ENCODE results near the gene NF1.

NF1 gene

DNA sequence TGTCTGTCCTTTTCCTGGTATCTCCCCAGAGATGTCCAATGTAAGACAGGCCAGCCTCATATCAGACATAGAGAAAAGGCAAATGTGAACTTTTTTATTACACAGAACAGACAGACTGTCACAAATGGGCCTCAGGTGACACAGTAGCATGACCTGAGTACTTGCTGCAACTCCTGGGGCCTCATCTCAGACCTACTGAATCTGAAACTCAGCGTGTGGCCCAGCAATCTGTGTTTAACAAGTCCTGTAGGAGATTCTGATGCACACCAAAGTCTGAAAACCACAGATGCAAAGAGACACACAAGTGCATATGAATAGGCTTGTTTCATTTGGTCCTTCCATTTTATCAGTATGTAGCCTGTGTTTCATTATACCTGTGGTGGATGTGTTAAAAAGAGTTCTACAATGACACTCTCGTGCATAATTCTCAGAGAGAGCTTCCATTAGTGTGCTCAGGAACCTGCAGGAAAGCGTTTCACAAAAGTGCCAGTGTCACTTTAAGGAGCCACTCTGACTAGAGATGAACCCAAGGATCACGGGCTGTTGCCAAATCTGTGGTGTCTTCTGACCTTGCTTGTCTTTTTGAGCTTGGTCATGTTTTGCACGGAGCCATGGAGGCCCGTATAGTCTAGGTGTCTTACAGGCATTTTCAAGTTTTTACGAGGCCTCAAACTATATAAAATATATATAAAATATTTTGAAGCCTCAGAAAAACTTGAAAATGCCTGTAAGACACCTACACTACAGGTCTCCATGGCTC, 33.8 kb upstream of the NF1 start:
- Histone ChIP-seq H3K27me3 (replicated peaks; ENCODE audit: control insufficient read depth, insufficient read depth, low read length, poor library complexity, severe bottlenecking) (no peaks in the 10 kb centered on the region), H3K4me3 (ENCODE audit: insufficient read depth, low read depth, low read length, poor library complexity, severe bottlenecking) (no peak overlapping the region), H3K4me1 (ENCODE audit: control insufficient read depth, insufficient read depth, low read length, poor library complexity, severe bottlenecking) (no peaks in the 10 kb centered on the region), H3K36me3 (ENCODE audit: control insufficient read depth, insufficient read depth, low read length) (no peaks in the 10 kb centered on the region), H3K9me3 (ENCODE audit: control insufficient read depth, low read length) (no peaks in the 10 kb centered on the region), H3K27ac (ENCODE audit: insufficient read depth, low read length, poor library complexity, severe bottlenecking) (no peak overlapping the region)
- no peak for DNase-seq

GRCh38 chr17:31061678-31062077, 33.1 kb upstream of the NF1 start:
- DNase-seq = no peak
- H3K27ac ChIP-seq (ENCODE audit: insufficient read depth, low read length, poor library complexity, severe bottlenecking) = no peak overlapping the region
- H3K27me3 ChIP-seq (replicated peaks; ENCODE audit: control insufficient read depth, insufficient read depth, low read length, poor library complexity, severe bottlenecking) = no peaks in the 10 kb centered on the region
- H3K36me3 ChIP-seq (ENCODE audit: control insufficient read depth, insufficient read depth, low read length) = no peaks in the 10 kb centered on the region
- H3K4me1 ChIP-seq (ENCODE audit: control insufficient read depth, insufficient read depth, low read length, poor library complexity, severe bottlenecking) = no peaks in the 10 kb centered on the region
- no peak overlapping the region for H3K4me3 ChIP-seq (ENCODE audit: insufficient read depth, low read depth, low read length, poor library complexity, severe bottlenecking)
- no peaks in the 10 kb centered on the region for H3K9me3 ChIP-seq (ENCODE audit: control insufficient read depth, low read length)

DNA sequence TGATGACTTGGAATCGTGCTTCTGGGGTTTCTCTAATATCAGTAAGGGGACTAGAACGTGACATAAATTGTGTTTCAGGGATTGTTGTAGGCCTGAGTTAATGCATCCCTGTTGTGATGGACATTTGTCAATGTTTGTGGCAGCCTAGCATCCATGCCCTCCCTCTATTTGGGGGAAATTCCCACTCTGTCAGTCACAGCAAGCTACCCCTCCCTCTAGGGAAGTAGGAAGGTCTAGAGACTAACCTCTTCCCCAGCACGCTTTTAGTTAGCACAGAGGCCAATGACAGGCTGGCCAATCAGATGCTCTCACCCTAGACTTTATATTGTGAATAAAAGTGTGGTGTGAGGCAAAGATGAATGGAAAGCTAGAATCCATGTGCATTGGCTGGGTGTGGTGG, 32.4 kb upstream of the NF1 start:
- H3K4me3 ChIP-seq (ENCODE audit: insufficient read depth, low read depth, low read length, poor library complexity, severe bottlenecking) = no peak overlapping the region
- H3K27ac ChIP-seq (ENCODE audit: insufficient read depth, low read length, poor library complexity, severe bottlenecking) = no peak overlapping the region
- DNase-seq = no peak
- H3K4me1 ChIP-seq (ENCODE audit: control insufficient read depth, insufficient read depth, low read length, poor library complexity, severe bottlenecking) = no peaks in the 10 kb centered on the region
- H3K36me3 ChIP-seq (ENCODE audit: control insufficient read depth, insufficient read depth, low read length) = no peaks in the 10 kb centered on the region
- no peaks in the 10 kb centered on the region for H3K9me3 ChIP-seq (ENCODE audit: control insufficient read depth, low read length)
- no peaks in the 10 kb centered on the region for H3K27me3 ChIP-seq (replicated peaks; ENCODE audit: control insufficient read depth, insufficient read depth, low read length, poor library complexity, severe bottlenecking)

- H3K9me3 ChIP-seq (ENCODE audit: control insufficient read depth, low read length) = no peaks in the 10 kb centered on the region
Measured at GRCh38 chr17:31064707-31065106, 30.1 kb upstream of the NF1 start.

DNA sequence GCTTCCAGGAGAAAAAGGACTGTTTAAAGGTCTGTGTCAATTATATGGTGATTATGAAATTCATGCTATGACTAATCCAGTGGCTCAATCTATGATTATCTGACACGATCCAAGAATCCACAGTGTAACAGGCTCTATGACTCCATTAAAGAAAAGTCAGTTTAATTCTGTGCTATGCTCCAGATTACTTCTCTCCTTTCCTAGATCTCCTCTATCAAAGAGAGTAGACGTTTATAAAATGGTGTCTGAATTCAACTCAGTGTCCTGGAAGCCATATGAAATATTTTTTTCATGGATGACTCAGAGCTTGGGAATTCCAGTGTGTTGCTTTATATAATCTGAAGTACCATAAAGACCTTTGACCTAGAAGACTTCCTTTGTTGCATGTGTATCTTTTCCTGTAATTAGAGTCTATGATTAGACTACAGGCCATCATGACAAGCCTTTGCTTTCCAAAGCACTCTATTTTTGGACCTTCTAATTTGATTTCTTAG, 27.0 kb upstream of the NF1 start:
- Histone ChIP-seq H3K4me3 (ENCODE audit: insufficient read depth, low read depth, low read length, poor library complexity, severe bottlenecking) (no peak overlapping the region), H3K27ac (ENCODE audit: insufficient read depth, low read length, poor library complexity, severe bottlenecking) (no peak overlapping the region), H3K27me3 (replicated peaks; ENCODE audit: control insufficient read depth, insufficient read depth, low read length, poor library complexity, severe bottlenecking) (no peaks in the 10 kb centered on the region), H3K4me1 (ENCODE audit: control insufficient read depth, insufficient read depth, low read length, poor library complexity, severe bottlenecking) (no peaks in the 10 kb centered on the region), H3K9me3 (ENCODE audit: control insufficient read depth, low read length) (no peaks in the 10 kb centered on the region), H3K36me3 (ENCODE audit: control insufficient read depth, insufficient read depth, low read length) (no peaks in the 10 kb centered on the region)
- no peak for DNase-seq

More at GRCh38 chr17:31064707-31065106, 30.1 kb upstream of the NF1 start:
- no peaks in the 10 kb centered on the region for H3K27me3 ChIP-seq (replicated peaks; ENCODE audit: control insufficient read depth, insufficient read depth, low read length, poor library complexity, severe bottlenecking)
- DNase-seq = no peak
- H3K4me1 ChIP-seq (ENCODE audit: control insufficient read depth, insufficient read depth, low read length, poor library complexity, severe bottlenecking) = no peaks in the 10 kb centered on the region
- H3K36me3 ChIP-seq (ENCODE audit: control insufficient read depth, insufficient read depth, low read length) = no peaks in the 10 kb centered on the region
- no peak overlapping the region for H3K4me3 ChIP-seq (ENCODE audit: insufficient read depth, low read depth, low read length, poor library complexity, severe bottlenecking)
- H3K27ac ChIP-seq (ENCODE audit: insufficient read depth, low read length, poor library complexity, severe bottlenecking) = no peak overlapping the region

GRCh38 chr17:31068291-31068690, 26.5 kb upstream of the NF1 start:
- DNase-seq = peak in 1 of 3 donors; percentile 2

GRCh38 chr17:31072186-31072585, 22.6 kb upstream of the NF1 start:
- Histone ChIP-seq H3K4me1 (ENCODE audit: control insufficient read depth, insufficient read depth, low read length, poor library complexity, severe bottlenecking) (no peaks in the 10 kb centered on the region), H3K27ac (ENCODE audit: insufficient read depth, low read length, poor library complexity, severe bottlenecking) (no peak overlapping the region)
- no peak for DNase-seq

More at GRCh38 chr17:31068291-31068690, 26.5 kb upstream of the NF1 start:
- H3K4me3 ChIP-seq (ENCODE audit: insufficient read depth, low read depth, low read length, poor library complexity, severe bottlenecking) = no peak overlapping the region
- no peaks in the 10 kb centered on the region for H3K9me3 ChIP-seq (ENCODE audit: control insufficient read depth, low read length)
- no peaks in the 10 kb centered on the region for H3K27me3 ChIP-seq (replicated peaks; ENCODE audit: control insufficient read depth, insufficient read depth, low read length, poor library complexity, severe bottlenecking)
- no peaks in the 10 kb centered on the region for H3K4me1 ChIP-seq (ENCODE audit: control insufficient read depth, insufficient read depth, low read length, poor library complexity, severe bottlenecking)
- H3K36me3 ChIP-seq (ENCODE audit: control insufficient read depth, insufficient read depth, low read length) = no peaks in the 10 kb centered on the region
- no peak overlapping the region for H3K27ac ChIP-seq (ENCODE audit: insufficient read depth, low read length, poor library complexity, severe bottlenecking)

DNA sequence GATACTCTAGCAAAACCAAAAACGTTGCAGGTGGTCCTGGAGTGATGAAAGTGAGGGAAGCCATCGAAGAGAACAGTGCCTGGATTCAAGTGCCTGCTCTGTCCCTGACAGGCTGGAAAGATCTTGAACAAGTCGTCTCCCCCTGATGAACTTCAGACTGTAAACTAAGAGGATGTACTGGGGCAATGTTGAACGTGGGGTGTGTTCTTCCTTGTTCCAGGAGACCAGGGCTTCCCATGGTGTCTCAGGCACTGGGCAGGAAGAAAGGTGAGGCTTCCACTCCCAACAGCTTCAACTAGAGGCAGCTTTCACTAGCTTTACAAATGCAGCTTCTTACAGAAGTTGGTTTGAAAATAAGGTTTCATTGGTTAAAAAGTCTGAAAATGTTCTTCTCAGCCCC, 21.4 kb upstream of the NF1 start:
- Histone ChIP-seq H3K4me1 (ENCODE audit: control insufficient read depth, insufficient read depth, low read length, poor library complexity, severe bottlenecking) (no peaks in the 10 kb centered on the region), H3K9me3 (ENCODE audit: control insufficient read depth, low read length) (no peaks in the 10 kb centered on the region), H3K4me3 (ENCODE audit: insufficient read depth, low read depth, low read length, poor library complexity, severe bottlenecking) (no peak overlapping the region), H3K36me3 (ENCODE audit: control insufficient read depth, insufficient read depth, low read length) (no peaks in the 10 kb centered on the region), H3K27ac (ENCODE audit: insufficient read depth, low read length, poor library complexity, severe bottlenecking) (no peak overlapping the region), H3K27me3 (replicated peaks; ENCODE audit: control insufficient read depth, insufficient read depth, low read length, poor library complexity, severe bottlenecking) (no peaks in the 10 kb centered on the region)
- DNase-seq = no peak

More at GRCh38 chr17:31072186-31072585, 22.6 kb upstream of the NF1 start:
- H3K27me3 ChIP-seq (replicated peaks; ENCODE audit: control insufficient read depth, insufficient read depth, low read length, poor library complexity, severe bottlenecking) = no peaks in the 10 kb centered on the region
- no peak overlapping the region for H3K4me3 ChIP-seq (ENCODE audit: insufficient read depth, low read depth, low read length, poor library complexity, severe bottlenecking)
- no peaks in the 10 kb centered on the region for H3K9me3 ChIP-seq (ENCODE audit: control insufficient read depth, low read length)
- no peaks in the 10 kb centered on the region for H3K36me3 ChIP-seq (ENCODE audit: control insufficient read depth, insufficient read depth, low read length)

DNA sequence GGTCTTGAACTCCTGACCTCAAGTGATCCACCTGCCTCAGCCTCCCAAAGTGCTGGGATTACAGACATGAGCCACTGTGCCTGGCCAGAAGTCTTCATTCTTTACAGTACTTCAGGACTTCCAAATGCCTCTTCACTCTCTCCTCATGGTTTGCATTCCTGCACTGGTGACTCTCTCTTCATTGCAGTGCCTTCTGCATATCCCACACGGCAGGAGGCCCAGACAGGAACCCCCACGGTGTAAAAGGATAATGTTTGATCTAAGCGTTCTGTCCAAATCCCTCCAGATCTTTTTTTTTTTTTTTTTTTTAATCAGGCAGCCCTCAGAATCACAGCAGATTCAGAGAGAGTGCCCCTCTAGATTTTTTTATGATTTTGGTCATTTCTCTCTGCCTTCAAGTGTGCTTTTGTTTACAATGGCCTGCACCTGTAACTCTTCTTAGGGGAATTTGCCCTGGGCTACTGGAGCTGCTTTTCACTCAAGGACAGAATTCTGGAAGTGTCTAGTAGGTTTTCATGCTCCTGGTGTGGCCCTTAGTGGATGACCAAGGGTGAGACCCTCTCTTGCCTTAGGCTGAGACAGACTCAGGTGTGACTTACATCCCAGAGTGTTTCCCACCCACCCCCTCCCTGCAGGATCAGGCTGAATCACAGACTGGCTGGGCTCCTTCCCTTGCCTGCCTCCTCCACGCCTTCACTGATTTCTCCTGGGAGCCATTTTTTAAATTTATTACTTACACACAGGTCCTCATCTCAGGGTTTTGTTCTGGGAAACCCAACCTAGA, 19.8 kb upstream of the NF1 start:
- no peak overlapping the region for H3K27ac ChIP-seq (ENCODE audit: insufficient read depth, low read length, poor library complexity, severe bottlenecking)
- DNase-seq = no peak
- H3K27me3 ChIP-seq (replicated peaks; ENCODE audit: control insufficient read depth, insufficient read depth, low read length, poor library complexity, severe bottlenecking) = no peaks in the 10 kb centered on the region
- H3K36me3 ChIP-seq (ENCODE audit: control insufficient read depth, insufficient read depth, low read length) = no peaks in the 10 kb centered on the region
- H3K4me1 ChIP-seq (ENCODE audit: control insufficient read depth, insufficient read depth, low read length, poor library complexity, severe bottlenecking) = no peaks in the 10 kb centered on the region
- H3K9me3 ChIP-seq (ENCODE audit: control insufficient read depth, low read length) = no peaks in the 10 kb centered on the region
- H3K4me3 ChIP-seq (ENCODE audit: insufficient read depth, low read depth, low read length, poor library complexity, severe bottlenecking) = no peak overlapping the region

DNA sequence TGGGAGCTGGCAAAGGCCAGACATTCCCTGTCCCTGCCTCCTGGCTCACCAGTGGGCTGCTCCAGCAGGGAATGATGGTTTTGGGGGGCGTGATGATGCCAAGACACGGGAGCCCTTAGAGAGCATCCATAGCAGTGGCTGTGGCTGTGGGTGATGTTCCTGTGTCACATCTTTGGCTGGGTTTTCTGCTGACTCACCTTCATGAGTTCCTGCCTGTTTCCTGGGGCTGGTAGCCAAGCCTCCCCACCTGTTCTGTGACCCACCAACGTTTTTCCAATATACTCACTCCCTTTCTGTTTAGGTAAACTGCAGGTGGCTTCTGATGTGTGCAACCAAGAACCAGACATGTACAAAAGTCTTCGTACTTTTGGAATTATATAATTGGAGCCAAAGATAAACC, 16.5 kb upstream of the NF1 start:
- Histone ChIP-seq H3K9me3 (ENCODE audit: control insufficient read depth, low read length) (no peaks in the 10 kb centered on the region), H3K27ac (ENCODE audit: insufficient read depth, low read length, poor library complexity, severe bottlenecking) (no peak overlapping the region), H3K36me3 (ENCODE audit: control insufficient read depth, insufficient read depth, low read length) (no peaks in the 10 kb centered on the region), H3K27me3 (replicated peaks; ENCODE audit: control insufficient read depth, insufficient read depth, low read length, poor library complexity, severe bottlenecking) (no peaks in the 10 kb centered on the region), H3K4me3 (ENCODE audit: insufficient read depth, low read depth, low read length, poor library complexity, severe bottlenecking) (no peak overlapping the region), H3K4me1 (ENCODE audit: control insufficient read depth, insufficient read depth, low read length, poor library complexity, severe bottlenecking) (no peaks in the 10 kb centered on the region)
- no peak for DNase-seq
